ENCODE measurements around the gene CHL1.

CHL1 gene

DNA sequence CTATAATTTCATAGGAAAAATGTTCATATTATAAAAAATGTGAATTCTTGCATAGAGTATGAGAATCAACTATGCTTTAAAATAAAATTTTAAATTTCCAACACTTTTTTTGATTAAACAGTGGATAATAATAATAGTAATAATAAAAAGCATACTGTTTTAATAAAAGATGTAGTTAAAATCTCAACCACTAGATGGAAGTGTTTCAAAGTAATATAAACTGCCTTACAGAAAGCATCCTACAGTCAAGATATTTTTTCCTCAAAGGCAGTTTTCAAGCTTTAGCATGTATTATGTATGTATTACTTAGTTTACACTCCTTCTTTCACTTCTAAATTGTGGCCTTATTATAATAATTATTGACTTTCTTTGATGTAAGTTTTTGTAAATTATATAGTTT, 217.5 kb downstream of the CHL1 start:
- TF ChIP-seq, protein P1, sequence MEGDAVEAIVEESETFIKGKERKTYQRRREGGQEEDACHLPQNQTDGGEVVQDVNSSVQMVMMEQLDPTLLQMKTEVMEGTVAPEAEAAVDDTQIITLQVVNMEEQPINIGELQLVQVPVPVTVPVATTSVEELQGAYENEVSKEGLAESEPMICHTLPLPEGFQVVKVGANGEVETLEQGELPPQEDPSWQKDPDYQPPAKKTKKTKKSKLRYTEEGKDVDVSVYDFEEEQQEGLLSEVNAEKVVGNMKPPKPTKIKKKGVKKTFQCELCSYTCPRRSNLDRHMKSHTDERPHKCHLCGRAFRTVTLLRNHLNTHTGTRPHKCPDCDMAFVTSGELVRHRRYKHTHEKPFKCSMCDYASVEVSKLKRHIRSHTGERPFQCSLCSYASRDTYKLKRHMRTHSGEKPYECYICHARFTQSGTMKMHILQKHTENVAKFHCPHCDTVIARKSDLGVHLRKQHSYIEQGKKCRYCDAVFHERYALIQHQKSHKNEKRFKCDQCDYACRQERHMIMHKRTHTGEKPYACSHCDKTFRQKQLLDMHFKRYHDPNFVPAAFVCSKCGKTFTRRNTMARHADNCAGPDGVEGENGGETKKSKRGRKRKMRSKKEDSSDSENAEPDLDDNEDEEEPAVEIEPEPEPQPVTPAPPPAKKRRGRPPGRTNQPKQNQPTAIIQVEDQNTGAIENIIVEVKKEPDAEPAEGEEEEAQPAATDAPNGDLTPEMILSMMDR (IDR thresholded peaks at IDR 0.05; ENCODE audit: low read length) = peak; percentile 18
- no peak for TF ChIP-seq EZH2 (optimal IDR thresholded peaks at IDR 0.05; ENCODE audit: low read depth, low read length)
- TF ChIP-seq EZH2phosphoT487 (IDR thresholded peaks at IDR 0.05; ENCODE audit: low read length) = no peak

DNA sequence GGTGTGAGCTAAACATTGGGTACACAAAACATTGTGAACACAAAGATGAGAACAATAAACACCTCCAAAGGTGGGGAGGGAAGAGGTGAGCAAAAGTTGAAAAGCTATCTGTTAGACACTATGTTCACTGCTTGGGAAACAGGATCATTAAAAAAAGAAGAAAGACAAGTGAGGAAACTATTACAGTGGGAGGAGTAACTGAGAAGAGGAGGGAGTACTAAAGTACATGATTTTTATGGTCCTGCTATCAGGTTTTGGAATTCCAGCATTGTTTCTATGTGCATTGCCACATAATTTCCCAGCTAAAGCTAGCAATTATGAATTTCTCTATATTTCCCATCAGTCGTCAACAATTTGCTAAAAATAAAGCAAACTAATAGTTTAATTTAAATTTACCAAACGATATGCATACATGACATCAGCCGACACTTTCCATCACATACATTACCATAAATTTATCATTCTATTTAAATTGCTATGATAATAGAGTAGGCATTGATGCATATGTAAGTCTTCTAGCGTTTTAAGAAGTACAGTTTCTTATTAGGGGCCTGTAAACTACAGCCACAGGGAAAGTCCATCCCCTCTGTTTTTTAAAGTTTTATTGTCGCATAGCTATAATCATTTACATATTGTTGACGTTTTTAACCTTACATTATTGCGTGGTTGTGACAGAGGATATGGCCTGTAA, 221.8 kb downstream of the CHL1 start:
- Histone ChIP-seq H3K9me3 (replicated peaks; ENCODE audit: insufficient read depth, low read length) (no peaks in the 10 kb centered on the region), H3K9me2 (replicated peaks; ENCODE audit: insufficient read depth, low read length) (no peaks in the 10 kb centered on the region), H2AFZ (ENCODE audit: low read length) (no peak overlapping the region), H3K79me2 (ENCODE audit: low read length) (no peaks in the 10 kb centered on the region), H3K27ac (ENCODE audit: low read length) (no peak overlapping the region), H3K36me3 (replicated peaks; ENCODE audit: insufficient read depth, low read length) (no peaks in the 10 kb centered on the region), H3F3A (ENCODE audit: insufficient read depth, low read length) (no peaks in the 10 kb centered on the region), H3K9ac (ENCODE audit: low read length) (no peak overlapping the region), H3K4me1 (ENCODE audit: low read length) (no peaks in the 10 kb centered on the region), H3K4me3 (ENCODE audit: low read length) (no peak overlapping the region), H3K27me3 (replicated peaks; ENCODE audit: insufficient read depth, low read length) (no peaks in the 10 kb centered on the region), H4K20me1 (ENCODE audit: insufficient read depth, low read length) (no peaks in the 10 kb centered on the region), H3K4me2 (ENCODE audit: low read depth, low read length) (no peak overlapping the region)
- TF ChIP-seq, protein P1 (IDR thresholded peaks at IDR 0.05; ENCODE audit: low read length) = no peak
- TF ChIP-seq EZH2 (optimal IDR thresholded peaks at IDR 0.05; ENCODE audit: low read depth, low read length) = no peak
- no peak for TF ChIP-seq EZH2phosphoT487 (IDR thresholded peaks at IDR 0.05; ENCODE audit: low read length)
- no peak for DNase-seq

More for the DNA sequence above, 217.5 kb downstream of the CHL1 start:
- Histone ChIP-seq H3K4me1 (ENCODE audit: low read length) (no peaks in the 10 kb centered on the region), H3F3A (ENCODE audit: insufficient read depth, low read length) (no peaks in the 10 kb centered on the region), H3K79me2 (ENCODE audit: low read length) (no peaks in the 10 kb centered on the region), H2AFZ (ENCODE audit: low read length) (no peak overlapping the region), H4K20me1 (ENCODE audit: insufficient read depth, low read length) (no peaks in the 10 kb centered on the region), H3K9ac (ENCODE audit: low read length) (no peak overlapping the region), H3K36me3 (replicated peaks; ENCODE audit: insufficient read depth, low read length) (no peaks in the 10 kb centered on the region), H3K9me2 (replicated peaks; ENCODE audit: insufficient read depth, low read length) (no peaks in the 10 kb centered on the region), H3K4me2 (ENCODE audit: low read depth, low read length) (no peak overlapping the region), H3K4me3 (ENCODE audit: low read length) (no peak overlapping the region), H3K27me3 (replicated peaks; ENCODE audit: insufficient read depth, low read length) (no peaks in the 10 kb centered on the region), H3K27ac (ENCODE audit: low read length) (no peak overlapping the region), H3K9me3 (replicated peaks; ENCODE audit: insufficient read depth, low read length) (no peaks in the 10 kb centered on the region)
- DNase-seq = no peak

DNA sequence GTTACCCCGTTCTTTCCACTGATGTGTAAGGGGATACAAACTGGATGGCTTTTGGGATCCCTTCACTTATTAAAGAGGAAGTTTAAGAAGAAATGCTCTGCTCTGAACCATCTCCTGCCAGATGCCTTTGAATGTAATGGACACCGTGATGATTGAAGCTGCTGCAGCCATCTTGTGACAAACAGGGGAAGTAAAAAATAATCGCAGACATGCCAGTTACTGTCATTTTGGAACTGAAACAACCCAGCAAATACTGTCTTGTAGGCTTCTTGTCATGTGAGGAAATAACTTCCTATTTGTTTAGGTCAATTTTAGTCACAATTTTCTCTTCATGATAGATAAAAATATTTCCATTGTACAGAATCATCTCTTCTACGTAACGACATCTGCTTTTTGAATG, 224.0 kb downstream of the CHL1 start:
- no peaks in the 10 kb centered on the region for H3K9me3 ChIP-seq (replicated peaks; ENCODE audit: insufficient read depth, low read length)
- no peaks in the 10 kb centered on the region for H3K27me3 ChIP-seq (replicated peaks; ENCODE audit: insufficient read depth, low read length)
- no peaks in the 10 kb centered on the region for H4K20me1 ChIP-seq (ENCODE audit: insufficient read depth, low read length)
- no peak overlapping the region for H3K9ac ChIP-seq (ENCODE audit: low read length)
- H3K4me3 ChIP-seq (ENCODE audit: low read length) = no peak overlapping the region
- no peaks in the 10 kb centered on the region for H3F3A ChIP-seq (ENCODE audit: insufficient read depth, low read length)
- H3K4me1 ChIP-seq (ENCODE audit: low read length) = no peaks in the 10 kb centered on the region
- TF ChIP-seq EZH2 (optimal IDR thresholded peaks at IDR 0.05; ENCODE audit: low read depth, low read length) = no peak
- no peak for TF ChIP-seq EZH2phosphoT487 (IDR thresholded peaks at IDR 0.05; ENCODE audit: low read length)
- TF ChIP-seq, protein P1 (IDR thresholded peaks at IDR 0.05; ENCODE audit: low read length) = no peak
- DNase-seq = no peak
- H3K36me3 ChIP-seq (replicated peaks; ENCODE audit: insufficient read depth, low read length) = no peaks in the 10 kb centered on the region
- H3K9me2 ChIP-seq (replicated peaks; ENCODE audit: insufficient read depth, low read length) = no peaks in the 10 kb centered on the region
- no peaks in the 10 kb centered on the region for H3K79me2 ChIP-seq (ENCODE audit: low read length)
- H3K4me2 ChIP-seq (ENCODE audit: low read depth, low read length) = no peak overlapping the region
- no peak overlapping the region for H2AFZ ChIP-seq (ENCODE audit: low read length)
- H3K27ac ChIP-seq (ENCODE audit: low read length) = no peak overlapping the region

Measured in MM.1S (cell line).